Trophoblast cell (in vitro differentiated cells and primary cell): Measurements from ENCODE around the gene SLC35F3.

Experiments
- DNase-seq, 2 donors: peaks; one replicate each; pipeline ENCODE4 v3.0.0-alpha.2; 2016
- H2AFZ ChIP-seq: 2 replicates; pipeline ENCODE4 v1.6.1; 2013; ENCODE audit warnings: low read length, moderate library complexity, mild to moderate bottlenecking; ENCODE audit not compliant: insufficient read depth, poor library complexity
- H2AK5ac ChIP-seq: 2 replicates; pipeline ENCODE4 v1.6.1; 2013; ENCODE audit warnings: mild to moderate bottlenecking, low read length
- H2BK120ac ChIP-seq: 2 replicates; pipeline ENCODE4 v1.6.1; 2013; ENCODE audit warnings: low read length, mild to moderate bottlenecking, moderate library complexity; ENCODE audit not compliant: insufficient read depth, poor library complexity
- H2BK12ac ChIP-seq: 2 replicates; pipeline ENCODE4 v1.6.1; 2013; ENCODE audit warnings: mild to moderate bottlenecking, low read length, moderate library complexity
- H2BK5ac ChIP-seq: 2 replicates; pipeline ENCODE4 v1.6.1; 2013; ENCODE audit warnings: low read length, low read depth, moderate library complexity, mild to moderate bottlenecking; ENCODE audit not compliant: poor library complexity
- H3K14ac ChIP-seq: 2 replicates; pipeline ENCODE4 v1.6.1; 2013; ENCODE audit warnings: mild to moderate bottlenecking, low read length
- H3K18ac ChIP-seq: 2 replicates; pipeline ENCODE4 v1.6.1; 2013; ENCODE audit warnings: mild to moderate bottlenecking, low read length
- H3K23ac ChIP-seq: 2 replicates; pipeline ENCODE4 v1.6.1; 2013; ENCODE audit warnings: low read length
- H3K27ac ChIP-seq: 2 replicates; pipeline ENCODE4 v1.5.1; 2013; ENCODE audit warnings: low read depth, mild to moderate bottlenecking, inconsistent platforms, low read length, moderate library complexity
- H3K27me3 ChIP-seq: 2 replicates; pipeline ENCODE4 v1.6.1; 2013; ENCODE audit warnings: inconsistent platforms, mild to moderate bottlenecking, low read length, moderate library complexity; ENCODE audit not compliant: insufficient read depth
- H3K36me3 ChIP-seq, 2 experiments: 1 replicate in 1 of 2; 2 replicates in 1 of 2; pipeline ENCODE4 v1.6.1; 2013; ENCODE audit warnings: low read length in 2 of 2, mild to moderate bottlenecking in 2 of 2, moderate library complexity in 1 of 2; ENCODE audit not compliant: insufficient read depth in 2 of 2, control insufficient read depth in 1 of 2
- H3K4ac ChIP-seq: 2 replicates; pipeline ENCODE4 v1.6.1; 2013; ENCODE audit warnings: low read depth, mild to moderate bottlenecking, low read length, moderate library complexity
- H3K4me1 ChIP-seq, 2 experiments: 1 replicate in 1 of 2; 2 replicates in 1 of 2; pipeline ENCODE4 v1.6.1; 2013; ENCODE audit warnings: low read length in 2 of 2, mild to moderate bottlenecking in 2 of 2, moderate library complexity in 1 of 2; ENCODE audit not compliant: insufficient read depth in 2 of 2, control insufficient read depth in 1 of 2
- H3K4me2 ChIP-seq: 2 replicates; pipeline ENCODE4 v1.6.1; 2013; ENCODE audit warnings: inconsistent platforms, mild to moderate bottlenecking, low read length, moderate library complexity
- H3K4me3 ChIP-seq: 2 replicates; pipeline ENCODE4 v1.5.1; 2013; ENCODE audit warnings: mild to moderate bottlenecking, low read depth, low read length, inconsistent platforms
- H3K79me1 ChIP-seq: one replicate; pipeline ENCODE4 v1.6.1; 2013; ENCODE audit warnings: low read length
- H3K79me2 ChIP-seq: 2 replicates; pipeline ENCODE4 v1.6.1; 2013; ENCODE audit warnings: low read length, mild to moderate bottlenecking; ENCODE audit not compliant: control insufficient read depth, insufficient read depth, poor library complexity
- H3K9ac ChIP-seq: 2 replicates; pipeline ENCODE4 v1.6.1; 2013; ENCODE audit warnings: mild to moderate bottlenecking, low read length
- H3K9me3 ChIP-seq: 2 replicates; pipeline ENCODE4 v1.6.1; 2013; ENCODE audit warnings: low read depth, mild to moderate bottlenecking, control low read depth, inconsistent platforms, low read length; ENCODE audit not compliant: insufficient read depth
- H4K12ac ChIP-seq: 2 replicates; pipeline ENCODE4 v1.6.1; 2013; ENCODE audit warnings: low read depth, mild to moderate bottlenecking, low read length, moderate library complexity
- H4K8ac ChIP-seq: 2 replicates; pipeline ENCODE4 v1.6.1; 2013; ENCODE audit warnings: low read depth, mild to moderate bottlenecking, low read length, moderate library complexity
- H4K91ac ChIP-seq: one replicate; pipeline ENCODE4 v1.6.1; 2013; ENCODE audit warnings: low read depth, mild to moderate bottlenecking, low read length, moderate library complexity
- WGBS: extraction: QIAGEN DNeasy Blood & Tissue Kit; methylation state at CpG from one replicate; pipeline ENCODE4 v1.1.7; 2013; ENCODE audit warnings: missing lambda C conversion rate; ENCODE audit not compliant: insufficient read length, insufficient coverage; ENCODE audit errors: extremely low coverage; 5-methylcytosine and 5-hydroxymethylcytosine counted together

Gene SLC35F3

GRCh38 chr1:233901495-233901894, 3.0 kb upstream of the SLC35F3 start:
- Histone ChIP-seq H4K12ac (no peak overlapping the region), H3K23ac (no peak overlapping the region), H3K36me3 (no peaks in the 10 kb centered on the region), H3K18ac (no peak overlapping the region), H2AFZ (no peak overlapping the region), H3K4me3 (no peak overlapping the region), H4K8ac (no peak overlapping the region), H3K27ac (no peak overlapping the region), H2BK120ac (no peak overlapping the region), H3K4me2 (no peak overlapping the region), H3K9ac (no peak overlapping the region), H4K91ac (no peak overlapping the region), H2BK5ac (no peak overlapping the region), H3K14ac (no peak overlapping the region), H3K4ac (no peak overlapping the region), H3K79me1 (no peaks in the 10 kb centered on the region), H3K9me3 (peaks cover 5% of the 10 kb centered on the region), H3K4me1 (peaks cover 5% of the 10 kb centered on the region in 2 experiments), H3K27me3 (peaks cover 14% of the 10 kb centered on the region), H2AK5ac (no peak overlapping the region), H3K79me2 (no peaks in the 10 kb centered on the region), H2BK12ac (no peak overlapping the region)
- WGBS, result no CpG with 5 or more reads among the region's 3 CpGs
- DNase-seq, result no peak

GRCh38 chr1:233905416-233906051, 1.1 kb downstream of the SLC35F3 start:
- H2AFZ ChIP-seq, result peak overlapping the region; percentile 21
- H3K23ac ChIP-seq, result no peak overlapping the region
- peaks cover 5% of the 10 kb centered on the region in 2 experiments for H3K4me1 ChIP-seq
- H3K27me3 ChIP-seq, result peaks cover 14% of the 10 kb centered on the region
- H3K4ac ChIP-seq, result no peak overlapping the region
- H3K4me3 ChIP-seq, result peak overlapping the region; percentile 83
- WGBS, result no CpG with 5 or more reads among the region's 40 CpGs
- no peak overlapping the region for H2BK120ac ChIP-seq
- peaks cover 5% of the 10 kb centered on the region for H3K9me3 ChIP-seq
- H3K9ac ChIP-seq, result no peak overlapping the region
- H4K12ac ChIP-seq, result no peak overlapping the region
- no peak overlapping the region for H2BK5ac ChIP-seq
- H3K27ac ChIP-seq, result no peak overlapping the region
- H2BK12ac ChIP-seq, result no peak overlapping the region
- H3K79me1 ChIP-seq, result no peaks in the 10 kb centered on the region
- no peak for DNase-seq
- H3K4me2 ChIP-seq, result peak overlapping the region; percentile 99
- no peak overlapping the region for H2AK5ac ChIP-seq
- H3K36me3 ChIP-seq, result no peaks in the 10 kb centered on the region
- H3K14ac ChIP-seq, result no peak overlapping the region
- H3K18ac ChIP-seq, result no peak overlapping the region
- H4K91ac ChIP-seq, result no peak overlapping the region
- H4K8ac ChIP-seq, result peak overlapping the region; percentile 31
- no peaks in the 10 kb centered on the region for H3K79me2 ChIP-seq

- Histone ChIP-seq H3K23ac (no peak overlapping the region), H3K27ac (no peak overlapping the region), H2BK5ac (no peak overlapping the region), H4K12ac (no peak overlapping the region), H2AK5ac (no peak overlapping the region), H3K4ac (no peak overlapping the region), H4K91ac (no peak overlapping the region), H3K9me3 (peaks cover 5% of the 10 kb centered on the region), H2AFZ (no peak overlapping the region), H3K4me3 (no peak overlapping the region), H3K18ac (no peak overlapping the region), H3K36me3 (no peaks in the 10 kb centered on the region), H3K4me1 (peaks cover 5% of the 10 kb centered on the region in 2 experiments), H3K79me1 (no peaks in the 10 kb centered on the region), H2BK12ac (no peak overlapping the region), H2BK120ac (no peak overlapping the region), H3K79me2 (no peaks in the 10 kb centered on the region), H4K8ac (no peak overlapping the region), H3K14ac (no peak overlapping the region), H3K27me3 (peaks cover 14% of the 10 kb centered on the region), H3K9ac (no peak overlapping the region), H3K4me2 (no peak overlapping the region)
- no peak for DNase-seq
Measured at GRCh38 chr1:233907151-233907550, 2.7 kb downstream of the SLC35F3 start.

GRCh38 chr1:233908092-233908491, 3.6 kb downstream of the SLC35F3 start:
- Histone ChIP-seq H3K27me3 (peaks cover 14% of the 10 kb centered on the region), H2AFZ (no peak overlapping the region), H3K36me3 (no peaks in the 10 kb centered on the region), H3K4me2 (no peak overlapping the region), H3K4ac (no peak overlapping the region), H3K9me3 (peaks cover 5% of the 10 kb centered on the region), H2BK120ac (no peak overlapping the region), H3K79me1 (no peaks in the 10 kb centered on the region), H3K79me2 (no peaks in the 10 kb centered on the region), H2BK5ac (no peak overlapping the region), H3K4me1 (peaks cover 5 to 7% of the 10 kb centered on the region in 2 experiments), H3K9ac (no peak overlapping the region), H2AK5ac (no peak overlapping the region), H4K8ac (no peak overlapping the region), H3K4me3 (no peak overlapping the region), H4K12ac (no peak overlapping the region), H2BK12ac (no peak overlapping the region), H3K27ac (no peak overlapping the region), H3K18ac (no peak overlapping the region), H4K91ac (no peak overlapping the region), H3K23ac (no peak overlapping the region), H3K14ac (no peak overlapping the region)
- no peak for DNase-seq
